Immature natural killer cell (primary cell): ENCODE results near the gene MGST2. TPM values are rescaled to one million over a fixed set of nuclear protein-coding genes. Genes with fewer than 3 reads are reported as not detected.

Experiments
- DNase-seq, 3 donors: peaks; one replicate each; pipeline ENCODE4 v3.0.0; 2022; ENCODE audit warnings: mixed read lengths in 1 of 3
- H3K27ac Mint-ChIP-seq, 6 donors: one replicate each; pipeline ENCODE4 v1.8.0; 2020; ENCODE audit warnings: mixed read lengths in 6 of 6, mild to moderate bottlenecking in 5 of 6, inconsistent platforms in 4 of 6, moderate library complexity in 3 of 6
- H3K27me3 Mint-ChIP-seq, 3 donors: one replicate each; pipeline ENCODE4 v1.8.0; 2020 to 2021; ENCODE audit warnings: low read depth in 3 of 3, mild to moderate bottlenecking in 3 of 3, mixed read lengths in 3 of 3, moderate library complexity in 3 of 3, inconsistent platforms in 1 of 3
- H3K36me3 Mint-ChIP-seq, 3 donors: one replicate each; pipeline ENCODE4 v1.8.0; 2020; ENCODE audit warnings: mixed read lengths in 3 of 3, inconsistent platforms in 2 of 3, mild to moderate bottlenecking in 2 of 3
- H3K4me1 Mint-ChIP-seq, 2 donors: one replicate each; pipeline ENCODE4 v1.8.0; 2020; ENCODE audit warnings: inconsistent platforms in 2 of 2, mild to moderate bottlenecking in 2 of 2, mixed read lengths in 2 of 2, moderate library complexity in 1 of 2
- H3K4me3 Mint-ChIP-seq, 5 donors: one replicate each; pipeline ENCODE4 v1.8.0; 2020; ENCODE audit warnings: mild to moderate bottlenecking in 5 of 5, mixed read lengths in 5 of 5, inconsistent platforms in 3 of 5, moderate library complexity in 3 of 5
- H3K9me3 Mint-ChIP-seq, 6 donors: one replicate each; pipeline ENCODE4 v1.8.0; 2020; ENCODE audit warnings: mild to moderate bottlenecking in 6 of 6, mixed read lengths in 6 of 6, inconsistent platforms in 4 of 6, moderate library complexity in 3 of 6
- polyA plus RNA-seq, 3 donors: library from polyadenylated mRNA; unstranded; fragments of 300-500 nt; fragmentation: Illumina TruSeq; gene quantifications; one replicate each; pipeline ENCODE4 v1.2.3, GENCODE V29; 2021

Gene MGST2
- polyA plus RNA-seq, 3 donors from 2014 or later, result 53.9 to 70.1 (median 56.7) TPM

DNA sequence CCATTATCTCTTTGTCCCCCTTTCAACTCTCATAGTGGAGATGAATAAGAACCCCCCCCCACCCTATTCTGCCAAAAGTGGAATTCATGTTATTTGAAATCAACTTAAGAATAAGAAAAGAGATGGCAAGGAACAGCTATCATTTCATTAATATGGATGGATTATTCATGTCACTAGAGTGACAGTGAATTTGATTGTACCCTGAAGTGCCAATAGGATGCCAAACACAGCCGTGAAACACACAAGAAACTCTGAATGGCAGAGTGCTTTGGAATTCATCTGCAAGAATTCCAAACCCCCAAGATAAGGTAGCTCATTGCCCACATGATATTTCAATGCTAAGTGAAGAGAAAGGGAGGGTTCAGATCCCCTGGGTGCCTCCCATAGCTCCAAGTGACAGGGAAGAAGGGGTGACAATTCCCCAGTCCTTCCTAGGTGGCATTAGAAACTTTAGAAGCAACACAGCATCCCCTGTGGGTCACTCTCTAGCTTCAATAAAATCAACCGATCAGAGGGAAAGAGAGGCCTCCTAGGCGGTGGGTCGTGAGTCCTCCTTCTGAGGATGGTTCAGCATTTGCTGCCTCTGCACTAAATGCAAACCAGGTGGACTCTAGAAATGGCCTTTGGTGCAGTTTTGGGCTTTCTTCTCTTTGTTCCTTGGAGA, 84.3 kb downstream of the MGST2 start:
- Mint-ChIP-seq H3K9me3 (no peaks in the 10 kb centered on the region), H3K27ac (no peak overlapping the region), H3K27me3 (peaks cover 0 to 4% (median 0%) of the 10 kb centered on the region in 3 donors), H3K36me3 (no peaks in the 10 kb centered on the region), H3K4me1 (peaks cover 0 to 6% of the 10 kb centered on the region in 2 donors), H3K4me3 (no peak overlapping the region)
- DNase-seq, result no peak

DNA sequence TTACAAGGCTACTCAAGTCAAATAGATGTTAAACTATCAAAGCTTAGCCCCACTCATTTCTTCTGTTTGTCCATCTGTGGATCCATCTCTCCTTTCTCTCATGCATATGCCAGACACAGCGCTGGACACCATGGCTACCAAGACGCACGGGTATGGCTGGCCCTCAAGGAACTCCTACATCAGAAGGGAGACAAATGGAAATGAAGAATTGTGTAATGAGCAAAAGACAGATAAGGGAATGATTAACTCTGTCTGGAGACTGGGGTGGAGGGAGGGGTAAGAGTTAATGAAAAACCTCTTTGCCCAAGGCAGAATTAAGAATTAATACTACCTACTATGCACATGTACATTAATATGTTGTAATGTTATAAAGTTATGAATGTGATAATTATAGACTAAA, 88.1 kb downstream of the MGST2 start:
- Mint-ChIP-seq H3K27me3 (peaks cover 0 to 4% (median 0%) of the 10 kb centered on the region in 3 donors), H3K27ac (no peak overlapping the region), H3K9me3 (no peaks in the 10 kb centered on the region), H3K36me3 (no peaks in the 10 kb centered on the region), H3K4me3 (no peak overlapping the region), H3K4me1 (peaks cover 2 to 4% of the 10 kb centered on the region in 2 donors)
- DNase-seq, result no peak

Other genes with a start within 250 kb of the MGST2 start
- 1 to 10 TPM; 2.8 to 6.8 (median 3.8) TPM for gene RAB33B, start 211.7 kb upstream of the MGST2 start, polyA plus RNA-seq
- gene SETD7, start 109.6 kb upstream of the MGST2 start, polyA plus RNA-seq, result under 1 TPM in 2 of 3 donors, not detected in 1; 0.10 to 0.39 TPM